ENCODE results near the gene UPK1A. TPM values are rescaled to one million over a fixed set of nuclear protein-coding genes. Genes with fewer than 3 reads are reported as not detected.

The UPK1A gene
- total and polyA plus RNA-seq, 10 of the 15 experiments (the other 5 are each of a cell fraction or from before 2014, with no cell fraction given), result 0.15 to 1.9 (median 0.26) TPM; not detected in 7

- TF ChIP-seq PAX5 (IDR thresholded peaks at IDR 0.05; ENCODE audit: borderline replicate concordance, low read depth, low read length) (no peak), RAD51 (IDR thresholded peaks at IDR 0.05) (no peak), ZBTB33 (IDR thresholded peaks at IDR 0.05) (no peak), DPF2 (IDR thresholded peaks at IDR 0.05) (peak; percentile 41; the same call in 1 of the 2 replicates), BRCA1 (IDR thresholded peaks at IDR 0.05; ENCODE audit: low read depth, low read length) (no peak), EP300 (IDR thresholded peaks at IDR 0.05; ENCODE audit: borderline replicate concordance in 1 of 2, control insufficient read depth in 1 of 2, low read depth in 2 of 2, low read length in 2 of 2) (no peak), PAX8 (IDR thresholded peaks at IDR 0.05) (no peak), NRF1 (conservative IDR thresholded peaks at IDR 0.05; ENCODE audit: low read depth, low read length) (no peak), ZBTB11 (CRISPR knock-in tag; IDR thresholded peaks at IDR 0.05) (no peak), CEBPB (IDR thresholded peaks at IDR 0.05; ENCODE audit: borderline replicate concordance in 1 of 2, low read depth in 2 of 2, low read length in 2 of 2) (no peak), ASH2L (IDR thresholded peaks at IDR 0.05; ENCODE audit: borderline replicate concordance, low read depth) (no peak), ZNF592 (IDR thresholded peaks at IDR 0.05) (no peak), NR2F1 (conservative IDR thresholded peaks at IDR 0.05) (no peak), PML (IDR thresholded peaks at IDR 0.05; ENCODE audit: low read length) (no peak), SMC3 (IDR thresholded peaks at IDR 0.05; ENCODE audit: borderline replicate concordance, low read length) (peak; percentile 25; the same call in 1 of the 2 replicates), MAX (IDR thresholded peaks at IDR 0.05; ENCODE audit: low read depth, low read length) (no peak), RELA (IDR thresholded peaks at IDR 0.05; ENCODE audit: borderline replicate concordance, partially characterized antibody) (no peak)
These were observed 48.5 kb downstream of the UPK1A start (continued) for GRCh38 chr19:35714601-35715354.
